CD4-positive, alpha-beta T cell treated with Interleukin-10 for 1 hour (primary cell): ENCODE measurements around the gene CCDC117.
"Not testable (repeated sequence)": the region's sequence is repeated elsewhere in the genome, so short reads cannot be mapped to it uniquely, and the experiment has no call there.

Experiments used
- DNase-seq: peaks from one replicate; pipeline ENCODE4 v3.0.0-alpha.2; 2020

The CCDC117 gene

GRCh38 chr22:28772633-28773460 is at the start of gene CCDC117:
TSS of gene CCDC117 (plus strand) at chr22:28772695. CDS start at chr22:28772850, 155 bp downstream.
- DNase-seq: peak; percentile 95

- DNase-seq: no peak
Measured at GRCh38 chr22:28728002-28728401, 44.5 kb upstream of the CCDC117 start.

- DNase-seq: no peak
Measured at GRCh38 chr22:28728621-28729313, 43.7 kb upstream of the CCDC117 start.

GRCh38 chr22:28730179-28730578 is 42.3 kb upstream of the CCDC117 start:
- DNase-seq: no peak

- DNase-seq: no peak
Measured at GRCh38 chr22:28734393-28734792, 38.1 kb upstream of the CCDC117 start.

GRCh38 chr22:28736301-28737155 is 36.0 kb upstream of the CCDC117 start:
- no peak for DNase-seq

- DNase-seq: no peak
Measured at GRCh38 chr22:28737701-28738100, 34.8 kb upstream of the CCDC117 start.

- DNase-seq: not testable (repeated sequence)
Measured at GRCh38 chr22:28738876-28739275, 33.6 kb upstream of the CCDC117 start.

- DNase-seq: no peak
Measured at GRCh38 chr22:28741200-28741784, 31.2 kb upstream of the CCDC117 start.

GRCh38 chr22:28741785-28742561 is 30.5 kb upstream of the CCDC117 start, which contains the start of the genes CHEK2 and HSCB:
TSS of gene CHEK2 (minus strand) at chr22:28741820. CDS start at chr22:28734721, 7,099 bp downstream.
TSS of gene HSCB (plus strand) at chr22:28742039. CDS start at chr22:28742096, 57 bp downstream.
- peak; percentile 99 for DNase-seq

GRCh38 chr22:28742562-28742962 is 29.9 kb upstream of the CCDC117 start:
- DNase-seq: no peak

GRCh38 chr22:28743852-28744251 is 28.6 kb upstream of the CCDC117 start:
- DNase-seq: no peak

GRCh38 chr22:28750471-28750881 is 22.0 kb upstream of the CCDC117 start:
- no peak for DNase-seq

- not testable (repeated sequence) for DNase-seq
Measured at GRCh38 chr22:28754512-28754911, 18.0 kb upstream of the CCDC117 start.

- no peak for DNase-seq
Measured at GRCh38 chr22:28759861-28760560, 12.5 kb upstream of the CCDC117 start.

- no peak for DNase-seq
Measured at GRCh38 chr22:28761449-28761755, 11.1 kb upstream of the CCDC117 start.

GRCh38 chr22:28762000-28762399 is 10.5 kb upstream of the CCDC117 start:
- not testable (repeated sequence) for DNase-seq

- no peak for DNase-seq
Measured at GRCh38 chr22:28766628-28767027, 5.9 kb upstream of the CCDC117 start.

GRCh38 chr22:28768701-28769393 is 3.6 kb upstream of the CCDC117 start:
- peak; percentile 29 for DNase-seq

GRCh38 chr22:28769394-28770085 is 3.0 kb upstream of the CCDC117 start:
- DNase-seq: no peak
